ENCODE measurements around the gene KIAA1328. TPM values are rescaled to one million over a fixed set of nuclear protein-coding genes. Genes with fewer than 3 reads are reported as not detected.

The KIAA1328 gene
- total RNA-seq, 1 experiment from 2014 or later: 4.9 TPM

GRCh38 chr18:37270666-37271052 is 441.7 kb downstream of the KIAA1328 start:
- intact Hi-C loops (cut with micrococcal nuclease; ENCODE audit: unreplicated experiment): no loop called here
- ChIA-PET POLR2A (no interaction called here), CTCF (interaction anchor here (0.7 kb wide), 1 partner anchor 67 kb away, joined by 3 read pairs; no protein-coding TSS in a partner anchor)
- H3K4me3 Mint-ChIP-seq (ENCODE audit: unreplicated experiment): no peak overlapping the region
- DNase-seq: no peak
- no TSS peak for BruUV-seq (replicated peaks)
- Histone ChIP-seq H3K4me1 (no peaks in the 10 kb centered on the region), H3K27me3 (replicated peaks; ENCODE audit: control insufficient read depth, insufficient read depth, low read length) (no peaks in the 10 kb centered on the region), H3K4me3 (ENCODE audit: low read depth, low read length) (no peak overlapping the region), H3K36me3 (ENCODE audit: control insufficient read depth, insufficient read depth, low read length) (no peaks in the 10 kb centered on the region), H3K9me3 (no peaks in the 10 kb centered on the region)
- no peak for TF ChIP-seq CTCF (IDR thresholded peaks at IDR 0.05; ENCODE audit: insufficient read depth in 1 of 2, low read depth in 1 of 2, low read length in 1 of 2, severe bottlenecking in 1 of 2, unreplicated experiment in 1 of 2)
- H3K27ac Mint-ChIP-seq (ENCODE audit: unreplicated experiment): no peak overlapping the region
- no peaks in the 10 kb centered on the region for H3K4me1 Mint-ChIP-seq (ENCODE audit: low read depth, unreplicated experiment)
- H3K9me3 Mint-ChIP-seq (ENCODE audit: unreplicated experiment): no peaks in the 10 kb centered on the region
- H3K36me3 Mint-ChIP-seq (ENCODE audit: insufficient read depth, unreplicated experiment): no peaks in the 10 kb centered on the region
- H3K27me3 Mint-ChIP-seq (ENCODE audit: insufficient read depth, unreplicated experiment): no peaks in the 10 kb centered on the region

GRCh38 chr18:37272226-37272625 is 443.3 kb downstream of the KIAA1328 start:
- Mint-ChIP-seq H3K27ac (ENCODE audit: unreplicated experiment) (no peak overlapping the region), H3K4me1 (ENCODE audit: low read depth, unreplicated experiment) (no peaks in the 10 kb centered on the region), H3K36me3 (ENCODE audit: insufficient read depth, unreplicated experiment) (no peaks in the 10 kb centered on the region), H3K9me3 (ENCODE audit: unreplicated experiment) (no peaks in the 10 kb centered on the region), H3K4me3 (ENCODE audit: unreplicated experiment) (no peak overlapping the region), H3K27me3 (ENCODE audit: insufficient read depth, unreplicated experiment) (no peaks in the 10 kb centered on the region)
- POLR2A ChIA-PET: no interaction called here
- intact Hi-C loops (cut with micrococcal nuclease; ENCODE audit: unreplicated experiment): no loop called here
- Histone ChIP-seq H3K27me3 (replicated peaks; ENCODE audit: control insufficient read depth, insufficient read depth, low read length) (no peaks in the 10 kb centered on the region), H3K36me3 (ENCODE audit: control insufficient read depth, insufficient read depth, low read length) (no peaks in the 10 kb centered on the region), H3K4me1 (no peaks in the 10 kb centered on the region), H3K9me3 (no peaks in the 10 kb centered on the region), H3K4me3 (ENCODE audit: low read depth, low read length) (no peak overlapping the region)
- DNase-seq: no peak
- BruUV-seq (replicated peaks): no TSS peak
- CTCF ChIA-PET: no interaction called here
- no peak for TF ChIP-seq CTCF (IDR thresholded peaks at IDR 0.05; ENCODE audit: insufficient read depth in 1 of 2, low read depth in 1 of 2, low read length in 1 of 2, severe bottlenecking in 1 of 2, unreplicated experiment in 1 of 2)

DNA sequence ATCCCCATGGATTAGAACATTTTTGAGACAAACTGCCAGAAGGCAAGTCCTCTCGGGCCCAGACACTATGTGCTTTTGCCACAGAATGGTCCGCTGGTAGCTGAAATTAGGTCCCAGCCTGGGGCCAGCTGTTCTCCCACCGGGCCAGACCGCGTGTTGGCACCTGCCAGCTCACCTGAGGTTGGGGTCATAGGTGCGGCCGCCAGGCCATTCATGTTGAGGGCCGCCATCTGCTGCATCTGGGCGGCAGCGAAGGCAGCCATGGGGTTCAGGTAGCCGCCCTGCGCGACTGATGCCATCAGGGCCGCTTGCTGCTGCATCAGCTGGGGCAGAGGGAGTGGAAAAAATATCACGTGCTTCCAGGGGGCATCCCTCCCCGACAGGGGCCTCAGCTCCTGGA is 443.9 kb downstream of the KIAA1328 start:
- no peak for DNase-seq

More for the DNA sequence above, 443.9 kb downstream of the KIAA1328 start:
- POLR2A ChIA-PET: no interaction called here
- no peak for TF ChIP-seq CTCF (IDR thresholded peaks at IDR 0.05; ENCODE audit: insufficient read depth in 1 of 2, low read depth in 1 of 2, low read length in 1 of 2, severe bottlenecking in 1 of 2, unreplicated experiment in 1 of 2)
- Histone ChIP-seq H3K4me3 (ENCODE audit: low read depth, low read length) (no peak overlapping the region), H3K36me3 (ENCODE audit: control insufficient read depth, insufficient read depth, low read length) (no peaks in the 10 kb centered on the region), H3K9me3 (no peaks in the 10 kb centered on the region), H3K4me1 (no peaks in the 10 kb centered on the region), H3K27me3 (replicated peaks; ENCODE audit: control insufficient read depth, insufficient read depth, low read length) (no peaks in the 10 kb centered on the region)
- intact Hi-C loops (cut with micrococcal nuclease; ENCODE audit: unreplicated experiment): no loop called here
- no peak overlapping the region for H3K4me3 Mint-ChIP-seq (ENCODE audit: unreplicated experiment)
- no peak overlapping the region for H3K27ac Mint-ChIP-seq (ENCODE audit: unreplicated experiment)
- no peaks in the 10 kb centered on the region for H3K36me3 Mint-ChIP-seq (ENCODE audit: insufficient read depth, unreplicated experiment)
- CTCF ChIA-PET: no interaction called here
- no TSS peak for BruUV-seq (replicated peaks)
- H3K4me1 Mint-ChIP-seq (ENCODE audit: low read depth, unreplicated experiment): no peaks in the 10 kb centered on the region
- H3K9me3 Mint-ChIP-seq (ENCODE audit: unreplicated experiment): no peaks in the 10 kb centered on the region
- H3K27me3 Mint-ChIP-seq (ENCODE audit: insufficient read depth, unreplicated experiment): peaks cover under 1% of the 10 kb centered on the region

Measured in Caco-2 (cell line).